Mesenchymal stem cell (in vitro differentiated cells and primary cell): Measurements from ENCODE around the gene TXNRD1.
A peak's percentile ranks its signal among the peaks of the same experiment; 100 is the strongest.

Source experiments
- DNase-seq: peaks from one replicate; pipeline ENCODE4 v3.0.0-alpha.2; 2013
- H2AFZ ChIP-seq: one replicate; pipeline ENCODE4 v1.6.1; 2013; ENCODE audit warnings: low read depth, mild to moderate bottlenecking, control low read depth, inconsistent platforms, low read length, moderate library complexity
- H2AK5ac ChIP-seq: 2 replicates; pipeline ENCODE4 v1.6.1; 2013; ENCODE audit warnings: low read length, moderate library complexity, mild to moderate bottlenecking, inconsistent platforms; ENCODE audit not compliant: severe bottlenecking
- H2BK120ac ChIP-seq: one replicate; pipeline ENCODE4 v1.6.1; 2013; ENCODE audit warnings: low read depth, mild to moderate bottlenecking, inconsistent platforms, low read length, moderate library complexity
- H2BK12ac ChIP-seq, 2 experiments: one replicate each; pipeline ENCODE4 v1.6.1; 2013; ENCODE audit warnings: inconsistent platforms in 2 of 2, low read length in 2 of 2, mild to moderate bottlenecking in 2 of 2, moderate library complexity in 2 of 2, control low read depth in 1 of 2
- H2BK15ac ChIP-seq: one replicate; pipeline ENCODE4 v1.6.1; 2013; ENCODE audit warnings: mild to moderate bottlenecking, low read depth, inconsistent platforms; ENCODE audit not compliant: poor library complexity, severe bottlenecking
- H2BK5ac ChIP-seq: 2 replicates; pipeline ENCODE4 v1.6.1; 2013; ENCODE audit warnings: low read depth, mild to moderate bottlenecking, low read length, control low read depth, inconsistent platforms; ENCODE audit not compliant: poor library complexity, severe bottlenecking
- H3K14ac ChIP-seq, 2 experiments: one replicate each; pipeline ENCODE4 v1.6.1; 2013; ENCODE audit warnings: inconsistent platforms in 2 of 2, low read length in 2 of 2, control low read depth in 1 of 2, mild to moderate bottlenecking in 1 of 2, moderate library complexity in 1 of 2
- H3K18ac ChIP-seq, 2 experiments: one replicate each; pipeline ENCODE4 v1.6.1; 2013; ENCODE audit warnings: inconsistent platforms in 2 of 2, low read length in 2 of 2, control low read depth in 1 of 2, low read depth in 1 of 2, mild to moderate bottlenecking in 1 of 2
- H3K23ac ChIP-seq, 2 experiments: one replicate each; pipeline ENCODE4 v1.6.1; 2013; ENCODE audit warnings: inconsistent platforms in 2 of 2, low read length in 2 of 2, mild to moderate bottlenecking in 2 of 2, moderate library complexity in 2 of 2, control low read depth in 1 of 2
- H3K27ac ChIP-seq: 2 replicates; pipeline ENCODE4 v1.5.1; 2013; ENCODE audit warnings: mild to moderate bottlenecking, moderate library complexity, low read length, control low read depth, inconsistent platforms; ENCODE audit not compliant: poor library complexity, severe bottlenecking
- H3K27me3 ChIP-seq, 2 experiments: 2 replicates each; pipeline versions ENCODE4 v1.6.1 to v1.7.0; 2013; ENCODE audit warnings: low read length in 2 of 2, mild to moderate bottlenecking in 2 of 2, moderate library complexity in 2 of 2, control low read depth in 1 of 2, inconsistent platforms in 1 of 2; ENCODE audit not compliant: control insufficient read depth in 1 of 2, insufficient read depth in 1 of 2
- H3K36me3 ChIP-seq, 2 experiments: 2 replicates each; pipeline versions ENCODE4 v1.6.1 to v1.7.0; 2013; ENCODE audit warnings: low read length in 2 of 2, control low read depth in 1 of 2, inconsistent platforms in 1 of 2, low read depth in 1 of 2, mild to moderate bottlenecking in 1 of 2; ENCODE audit not compliant: insufficient read depth in 2 of 2, control insufficient read depth in 1 of 2
- H3K4ac ChIP-seq, 2 experiments: one replicate each; pipeline ENCODE4 v1.6.1; 2013; ENCODE audit warnings: inconsistent platforms in 2 of 2, low read length in 2 of 2, mild to moderate bottlenecking in 2 of 2, moderate library complexity in 2 of 2, control low read depth in 1 of 2, low read depth in 1 of 2
- H3K4me1 ChIP-seq: 2 replicates; pipeline ENCODE4 v1.6.1; 2013; ENCODE audit warnings: low read depth, low read length, control low read depth; ENCODE audit not compliant: control insufficient read depth, insufficient read depth
- H3K4me2 ChIP-seq: 2 replicates; pipeline ENCODE4 v1.6.1; 2013; ENCODE audit warnings: low read length, mild to moderate bottlenecking, inconsistent platforms; ENCODE audit not compliant: poor library complexity, severe bottlenecking
- H3K4me3 ChIP-seq, 2 experiments: 2 replicates each; pipeline versions ENCODE4 v1.5.1 to v1.7.0; 2013; ENCODE audit warnings: low read length in 2 of 2, mild to moderate bottlenecking in 2 of 2, control low read depth in 1 of 2, low read depth in 1 of 2; ENCODE audit not compliant: insufficient read depth in 1 of 2
- H3K79me1 ChIP-seq: replicated peaks from 2 replicates; pipeline ENCODE4 v1.6.1; 2013; ENCODE audit warnings: mild to moderate bottlenecking, control low read depth, low read length, inconsistent platforms; ENCODE audit not compliant: poor library complexity, severe bottlenecking
- H3K9ac ChIP-seq: 2 replicates; pipeline ENCODE4 v1.7.0; 2013; ENCODE audit warnings: mild to moderate bottlenecking, low read length, moderate library complexity
- H3K9me3 ChIP-seq: 2 replicates; pipeline ENCODE4 v1.7.0; 2013; ENCODE audit warnings: mild to moderate bottlenecking, low read length; ENCODE audit not compliant: control insufficient read depth
- H4K8ac ChIP-seq: one replicate; pipeline ENCODE4 v1.6.1; 2013; ENCODE audit warnings: inconsistent platforms, mild to moderate bottlenecking, low read length, moderate library complexity
- H4K91ac ChIP-seq: one replicate; pipeline ENCODE4 v1.6.1; 2013; ENCODE audit warnings: mild to moderate bottlenecking, low read length, inconsistent platforms
- WGBS: methylation state at CpG from one replicate; pipeline ENCODE4 v1.1.7; 2013; ENCODE audit warnings: mixed read lengths; 5-methylcytosine and 5-hydroxymethylcytosine counted together

Gene TXNRD1

DNA sequence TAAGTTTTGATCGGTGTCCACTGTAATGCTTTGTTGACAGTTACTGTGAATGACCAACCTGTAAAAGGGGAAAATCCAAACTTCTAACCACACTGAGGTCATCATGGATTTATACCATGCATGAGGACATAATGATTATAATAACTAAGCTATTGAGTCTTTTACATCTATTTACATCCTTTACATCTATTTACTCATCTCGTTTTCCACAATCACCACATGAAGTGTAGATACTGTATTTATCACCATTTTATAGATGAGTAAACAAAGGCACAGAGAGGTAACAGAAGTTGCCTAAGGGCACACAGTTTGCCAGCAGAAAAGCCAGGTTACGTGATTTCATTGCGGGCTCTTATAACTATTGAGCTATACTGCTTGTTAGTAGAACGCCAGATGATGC lies 60.1 kb downstream of the TXNRD1 start:
- peaks cover 2% of the 10 kb centered on the region for H3K4me1 ChIP-seq
- no peak overlapping the region for H2AK5ac ChIP-seq
- no peak overlapping the region for H3K27ac ChIP-seq
- no peak overlapping the region for H3K9ac ChIP-seq
- no peak overlapping the region for H3K4me2 ChIP-seq
- no peak overlapping the region for H3K4me3 ChIP-seq
- no peaks in the 10 kb centered on the region for H3K36me3 ChIP-seq
- no peaks in the 10 kb centered on the region for H3K27me3 ChIP-seq
- no peak overlapping the region for H2BK15ac ChIP-seq
- no peaks in the 10 kb centered on the region for H3K79me1 ChIP-seq
- DNase-seq: no peak
- no peak overlapping the region for H2BK12ac ChIP-seq
- no peak overlapping the region for H2AFZ ChIP-seq
- H2BK120ac ChIP-seq: peak overlapping the region; percentile 61
- no peak overlapping the region for H4K91ac ChIP-seq
- 83% methylated on average over 4 of the region's 5 CpGs for WGBS
- H3K23ac ChIP-seq: no peak overlapping the region
- H3K18ac ChIP-seq: no peak overlapping the region
- no peak overlapping the region for H3K4ac ChIP-seq
- peak overlapping the region; percentile 60 for H4K8ac ChIP-seq
- H3K9me3 ChIP-seq: no peaks in the 10 kb centered on the region
- H3K14ac ChIP-seq: no peak overlapping the region
- H2BK5ac ChIP-seq: no peak overlapping the region

DNA sequence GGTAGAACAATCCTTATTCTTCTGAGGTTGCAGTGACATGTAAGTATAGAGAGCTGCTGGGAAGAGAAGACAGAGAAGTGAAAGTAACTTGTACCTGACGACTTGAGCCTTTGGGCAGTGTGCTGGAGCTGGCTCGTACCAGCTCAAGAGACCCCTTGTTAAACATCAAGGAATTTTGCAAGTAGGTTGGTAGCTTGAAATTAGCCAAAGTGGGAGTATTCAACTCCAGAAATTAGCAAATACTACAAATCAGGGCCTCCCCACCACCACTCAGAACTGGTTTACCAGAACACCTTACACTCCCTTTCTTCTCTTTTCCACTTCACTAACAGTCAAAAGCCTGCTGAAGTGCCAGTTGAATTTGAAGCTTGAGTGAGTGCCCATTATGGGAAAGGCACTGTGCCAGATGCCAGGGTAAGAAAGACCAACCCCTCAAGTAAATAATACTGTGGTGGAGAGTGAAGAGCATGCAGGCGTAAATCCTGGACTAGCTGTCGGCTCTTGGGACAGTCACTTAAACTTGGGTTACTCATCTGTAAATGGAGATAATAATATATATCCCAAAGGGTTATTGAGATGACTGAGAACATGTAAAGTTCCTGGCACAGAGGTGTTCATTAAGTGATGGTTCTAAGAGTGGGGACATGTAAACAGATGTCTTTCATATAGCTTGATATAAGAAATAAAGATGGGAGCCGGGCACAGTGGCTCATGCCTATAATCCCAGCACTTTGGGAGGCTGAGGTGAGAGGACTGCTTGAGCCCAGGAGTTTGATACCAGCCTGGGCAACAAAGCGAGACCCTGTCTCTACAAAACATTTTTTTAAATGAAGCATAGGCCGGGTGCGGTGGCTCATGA lies 60.9 kb downstream of the TXNRD1 start:
- DNase-seq: no peak

DNA sequence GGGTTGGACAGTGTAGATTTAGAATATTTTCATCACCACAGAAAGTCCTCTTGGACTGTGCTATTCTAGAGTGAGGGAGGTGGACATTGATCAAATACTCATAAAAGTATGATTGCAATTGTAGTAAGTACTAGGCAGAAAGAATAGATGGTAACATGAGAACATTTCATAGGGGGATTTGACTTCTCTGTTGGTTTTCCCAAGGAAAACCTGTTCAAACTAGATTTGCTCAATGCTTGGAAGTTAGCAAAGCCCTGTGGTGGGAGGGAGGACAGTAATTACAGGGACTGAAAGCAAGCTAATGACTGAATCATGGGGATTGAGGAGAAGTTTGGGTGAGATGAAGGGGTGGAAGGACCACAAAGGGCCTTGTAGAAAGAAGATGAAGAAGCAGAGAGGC lies 63.6 kb downstream of the TXNRD1 start:
- Histone ChIP-seq H3K14ac (no peak overlapping the region), H3K79me1 (no peaks in the 10 kb centered on the region), H3K9ac (no peak overlapping the region), H2AK5ac (no peak overlapping the region), H3K4me3 (peak overlapping the region in 1 of 2 experiments; percentile 16), H4K91ac (no peak overlapping the region), H3K4me1 (peaks cover 2% of the 10 kb centered on the region), H2BK12ac (no peak overlapping the region), H2BK15ac (no peak overlapping the region), H4K8ac (no peak overlapping the region), H2BK120ac (no peak overlapping the region), H3K4me2 (no peak overlapping the region), H3K27me3 (no peaks in the 10 kb centered on the region), H2BK5ac (no peak overlapping the region), H3K36me3 (no peaks in the 10 kb centered on the region), H3K18ac (no peak overlapping the region), H3K23ac (no peak overlapping the region), H3K4ac (no peak overlapping the region), H3K9me3 (no peaks in the 10 kb centered on the region), H3K27ac (no peak overlapping the region), H2AFZ (no peak overlapping the region)
- DNase-seq: no peak

More for the DNA sequence above, 60.9 kb downstream of the TXNRD1 start:
- Histone ChIP-seq H2BK15ac (peak overlapping the region; percentile 48), H4K91ac (no peak overlapping the region), H3K36me3 (no peaks in the 10 kb centered on the region), H3K4me2 (peak overlapping the region; percentile 14), H3K4ac (no peak overlapping the region), H3K9me3 (no peaks in the 10 kb centered on the region), H3K9ac (peak overlapping the region; percentile 44), H3K79me1 (no peaks in the 10 kb centered on the region), H3K23ac (no peak overlapping the region), H2AFZ (no peak overlapping the region), H3K27ac (no peak overlapping the region), H3K4me3 (no peak overlapping the region), H3K14ac (no peak overlapping the region), H3K4me1 (peaks cover 2% of the 10 kb centered on the region), H2BK120ac (no peak overlapping the region), H3K27me3 (no peaks in the 10 kb centered on the region), H4K8ac (peak overlapping the region; percentile 60), H2BK12ac (no peak overlapping the region), H2AK5ac (no peak overlapping the region), H3K18ac (peak overlapping the region; percentile 19 to 21), H2BK5ac (no peak overlapping the region)
- WGBS: 85% methylated on average over 5 of the region's 8 CpGs

DNA sequence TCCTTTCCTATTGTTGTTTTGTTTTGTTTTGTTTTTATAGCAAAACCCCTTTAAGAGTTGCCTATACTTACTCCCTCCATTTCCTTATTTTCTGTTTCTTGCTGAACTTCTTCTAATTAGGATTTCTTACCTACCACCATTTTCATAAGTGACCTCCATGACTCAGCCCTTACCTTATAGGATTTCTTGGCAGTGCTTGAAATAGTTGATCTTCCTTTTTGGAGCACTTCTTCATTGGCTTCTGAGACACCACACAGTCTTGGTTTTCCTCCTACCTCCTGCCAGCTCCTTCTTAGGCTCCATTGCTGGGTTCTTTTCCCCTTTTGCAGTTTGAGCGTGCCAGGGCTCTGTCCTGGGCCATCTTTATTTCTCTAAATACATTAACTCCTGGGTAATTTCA lies 64.5 kb downstream of the TXNRD1 start:
- no CpG with 5 or more reads among the region's 1 CpG for WGBS
- no peak overlapping the region for H2BK120ac ChIP-seq
- H3K4ac ChIP-seq: peak overlapping the region; percentile 14 to 61
- no peak overlapping the region for H3K4me2 ChIP-seq
- no peak for DNase-seq
- H3K79me1 ChIP-seq: no peaks in the 10 kb centered on the region
- no peak overlapping the region for H4K8ac ChIP-seq
- H2BK15ac ChIP-seq: no peak overlapping the region
- H3K27ac ChIP-seq: peak overlapping the region; percentile 45
- no peak overlapping the region for H2BK5ac ChIP-seq
- no peaks in the 10 kb centered on the region for H3K27me3 ChIP-seq
- no peaks in the 10 kb centered on the region for H3K9me3 ChIP-seq
- H2AK5ac ChIP-seq: no peak overlapping the region
- H3K14ac ChIP-seq: no peak overlapping the region
- peak overlapping the region; percentile 78 for H4K91ac ChIP-seq
- no peak overlapping the region for H2AFZ ChIP-seq
- H2BK12ac ChIP-seq: peak overlapping the region; percentile 23 to 82
- peaks cover 2% of the 10 kb centered on the region for H3K4me1 ChIP-seq
- H3K23ac ChIP-seq: no peak overlapping the region
- H3K18ac ChIP-seq: peak overlapping the region; percentile 13 to 94
- peak overlapping the region in 1 of 2 experiments; percentile 28 for H3K4me3 ChIP-seq
- no peaks in the 10 kb centered on the region for H3K36me3 ChIP-seq
- peak overlapping the region; percentile 71 for H3K9ac ChIP-seq
